Pulmonary artery endothelial cell (primary cell): Measurements from ENCODE around the gene HOGA1. TPM values are rescaled to one million over a fixed set of nuclear protein-coding genes. Genes with fewer than 3 reads are reported as not detected.
"Not testable (repeated sequence)": the region's sequence is repeated elsewhere in the genome, so short reads cannot be mapped to it uniquely, and the experiment has no call there.

Experiments
- DNase-seq: peaks from one replicate; pipeline ENCODE4 v3.0.0-alpha.2; 2011; ENCODE audit warnings: low read depth, low spot score
- total RNA-seq: library from RNA; depleted of rRNA; stranded (reverse); fragments of >200 nt; gene quantifications from 2 replicates; pipeline ENCODE4 v1.2.3, GENCODE V29; 2014

HOGA1 gene
- total RNA-seq, 1 donor from 2014 or later: 0.53 TPM

GRCh38 chr10:97647556-97647955, 63.4 kb downstream of the HOGA1 start:
- DNase-seq: no peak

GRCh38 chr10:97648562-97649404, 64.6 kb downstream of the HOGA1 start:
- peak; percentile 67 for DNase-seq

- DNase-seq: not testable (repeated sequence)
Observed at GRCh38 chr10:97649405-97649750, 65.2 kb downstream of the HOGA1 start.

GRCh38 chr10:97650726-97651125, 66.5 kb downstream of the HOGA1 start:
- DNase-seq: no peak

- no peak for DNase-seq
Observed at GRCh38 chr10:97651773-97652172, 67.6 kb downstream of the HOGA1 start.

- DNase-seq: no peak
Observed at GRCh38 chr10:97656777-97657176, 72.6 kb downstream of the HOGA1 start.

GRCh38 chr10:97659589-97659988, 75.4 kb downstream of the HOGA1 start:
- DNase-seq: no peak

Other genes starting within 250 kb of the HOGA1 start
- gene FRAT2, start 249.7 kb upstream of the HOGA1 start, total RNA-seq: 11.0 and 11.9 TPM in 2 replicates
- 21.6 and 27.8 TPM in 2 replicates for gene RRP12, start 183.0 kb upstream of the HOGA1 start, total RNA-seq
- gene PGAM1, start 158.2 kb upstream of the HOGA1 start, total RNA-seq: 334 and 374 TPM in 2 replicates
- 39.3 and 43.8 TPM in 2 replicates for gene EXOSC1, start 138.4 kb upstream of the HOGA1 start, total RNA-seq
- gene ZDHHC16, start 138.2 kb upstream of the HOGA1 start, total RNA-seq: 35.5 and 50.4 TPM in 2 replicates
- 70.7 and 76.8 TPM in 2 replicates for gene MMS19, start 86.0 kb upstream of the HOGA1 start, total RNA-seq
- 41.4 and 58.4 TPM in 2 replicates for gene UBTD1, start 85.5 kb upstream of the HOGA1 start, total RNA-seq
- gene ANKRD2, start 11.6 kb upstream of the HOGA1 start, total RNA-seq: 0.78 and 1.8 TPM in 2 replicates
- not detected in 2 replicates for gene C10orf62, start 5.3 kb downstream of the HOGA1 start, total RNA-seq
- 3.9 and 7.1 TPM in 2 replicates for gene MORN4, start 49.1 kb downstream of the HOGA1 start, total RNA-seq
- 17.1 and 19.3 TPM in 2 replicates for gene PI4K2A, start 56.3 kb downstream of the HOGA1 start, total RNA-seq
- 2.4 and 3.2 TPM in 2 replicates for gene AVPI1, start 102.9 kb downstream of the HOGA1 start, total RNA-seq
- gene MARVELD1, start 129.3 kb downstream of the HOGA1 start, total RNA-seq: 17.3 and 21.2 TPM in 2 replicates
- 16.0 and 20.8 TPM in 2 replicates for gene ZFYVE27, start 152.7 kb downstream of the HOGA1 start, total RNA-seq
- not detected in 2 replicates for gene SFRP5, start 187.6 kb downstream of the HOGA1 start, total RNA-seq